Mesenchymal stem cell (in vitro differentiated cells and primary cell): ENCODE results near the gene TAF11.

ENCODE experiments used
- DNase-seq: peaks from one replicate; pipeline ENCODE4 v3.0.0-alpha.2; 2013
- H2AFZ ChIP-seq: one replicate; pipeline ENCODE4 v1.6.1; 2013; ENCODE audit warnings: low read depth, mild to moderate bottlenecking, control low read depth, inconsistent platforms, low read length, moderate library complexity
- H2AK5ac ChIP-seq: 2 replicates; pipeline ENCODE4 v1.6.1; 2013; ENCODE audit warnings: low read length, moderate library complexity, mild to moderate bottlenecking, inconsistent platforms; ENCODE audit not compliant: severe bottlenecking
- H2BK120ac ChIP-seq: one replicate; pipeline ENCODE4 v1.6.1; 2013; ENCODE audit warnings: low read depth, mild to moderate bottlenecking, inconsistent platforms, low read length, moderate library complexity
- H2BK12ac ChIP-seq, 2 experiments: one replicate each; pipeline ENCODE4 v1.6.1; 2013; ENCODE audit warnings: inconsistent platforms in 2 of 2, low read length in 2 of 2, mild to moderate bottlenecking in 2 of 2, moderate library complexity in 2 of 2, control low read depth in 1 of 2
- H2BK15ac ChIP-seq: one replicate; pipeline ENCODE4 v1.6.1; 2013; ENCODE audit warnings: mild to moderate bottlenecking, low read depth, inconsistent platforms; ENCODE audit not compliant: poor library complexity, severe bottlenecking
- H2BK5ac ChIP-seq: 2 replicates; pipeline ENCODE4 v1.6.1; 2013; ENCODE audit warnings: low read depth, mild to moderate bottlenecking, low read length, control low read depth, inconsistent platforms; ENCODE audit not compliant: poor library complexity, severe bottlenecking
- H3K14ac ChIP-seq, 2 experiments: one replicate each; pipeline ENCODE4 v1.6.1; 2013; ENCODE audit warnings: inconsistent platforms in 2 of 2, low read length in 2 of 2, control low read depth in 1 of 2, mild to moderate bottlenecking in 1 of 2, moderate library complexity in 1 of 2
- H3K18ac ChIP-seq, 2 experiments: one replicate each; pipeline ENCODE4 v1.6.1; 2013; ENCODE audit warnings: inconsistent platforms in 2 of 2, low read length in 2 of 2, control low read depth in 1 of 2, low read depth in 1 of 2, mild to moderate bottlenecking in 1 of 2
- H3K23ac ChIP-seq, 2 experiments: one replicate each; pipeline ENCODE4 v1.6.1; 2013; ENCODE audit warnings: inconsistent platforms in 2 of 2, low read length in 2 of 2, mild to moderate bottlenecking in 2 of 2, moderate library complexity in 2 of 2, control low read depth in 1 of 2
- H3K27ac ChIP-seq: 2 replicates; pipeline ENCODE4 v1.5.1; 2013; ENCODE audit warnings: mild to moderate bottlenecking, moderate library complexity, low read length, control low read depth, inconsistent platforms; ENCODE audit not compliant: poor library complexity, severe bottlenecking
- H3K27me3 ChIP-seq, 2 experiments: 2 replicates each; pipeline versions ENCODE4 v1.6.1 to v1.7.0; 2013; ENCODE audit warnings: low read length in 2 of 2, mild to moderate bottlenecking in 2 of 2, moderate library complexity in 2 of 2, control low read depth in 1 of 2, inconsistent platforms in 1 of 2; ENCODE audit not compliant: control insufficient read depth in 1 of 2, insufficient read depth in 1 of 2
- H3K36me3 ChIP-seq, 2 experiments: 2 replicates each; pipeline versions ENCODE4 v1.6.1 to v1.7.0; 2013; ENCODE audit warnings: low read length in 2 of 2, control low read depth in 1 of 2, inconsistent platforms in 1 of 2, low read depth in 1 of 2, mild to moderate bottlenecking in 1 of 2; ENCODE audit not compliant: insufficient read depth in 2 of 2, control insufficient read depth in 1 of 2
- H3K4ac ChIP-seq, 2 experiments: one replicate each; pipeline ENCODE4 v1.6.1; 2013; ENCODE audit warnings: inconsistent platforms in 2 of 2, low read length in 2 of 2, mild to moderate bottlenecking in 2 of 2, moderate library complexity in 2 of 2, control low read depth in 1 of 2, low read depth in 1 of 2
- H3K4me1 ChIP-seq: 2 replicates; pipeline ENCODE4 v1.6.1; 2013; ENCODE audit warnings: low read depth, low read length, control low read depth; ENCODE audit not compliant: control insufficient read depth, insufficient read depth
- H3K4me2 ChIP-seq: 2 replicates; pipeline ENCODE4 v1.6.1; 2013; ENCODE audit warnings: low read length, mild to moderate bottlenecking, inconsistent platforms; ENCODE audit not compliant: poor library complexity, severe bottlenecking
- H3K4me3 ChIP-seq, 2 experiments: 2 replicates each; pipeline versions ENCODE4 v1.5.1 to v1.7.0; 2013; ENCODE audit warnings: low read length in 2 of 2, mild to moderate bottlenecking in 2 of 2, control low read depth in 1 of 2, low read depth in 1 of 2; ENCODE audit not compliant: insufficient read depth in 1 of 2
- H3K79me1 ChIP-seq: replicated peaks from 2 replicates; pipeline ENCODE4 v1.6.1; 2013; ENCODE audit warnings: mild to moderate bottlenecking, control low read depth, low read length, inconsistent platforms; ENCODE audit not compliant: poor library complexity, severe bottlenecking
- H3K9ac ChIP-seq: 2 replicates; pipeline ENCODE4 v1.7.0; 2013; ENCODE audit warnings: mild to moderate bottlenecking, low read length, moderate library complexity
- H3K9me3 ChIP-seq: 2 replicates; pipeline ENCODE4 v1.7.0; 2013; ENCODE audit warnings: mild to moderate bottlenecking, low read length; ENCODE audit not compliant: control insufficient read depth
- H4K8ac ChIP-seq: one replicate; pipeline ENCODE4 v1.6.1; 2013; ENCODE audit warnings: inconsistent platforms, mild to moderate bottlenecking, low read length, moderate library complexity
- H4K91ac ChIP-seq: one replicate; pipeline ENCODE4 v1.6.1; 2013; ENCODE audit warnings: mild to moderate bottlenecking, low read length, inconsistent platforms
- WGBS: methylation state at CpG from one replicate; pipeline ENCODE4 v1.1.7; 2013; ENCODE audit warnings: mixed read lengths; 5-methylcytosine and 5-hydroxymethylcytosine counted together

Gene TAF11

GRCh38 chr6:34867484-34867883, 20.4 kb downstream of the TAF11 start:
- no peak overlapping the region for H2BK5ac ChIP-seq
- no peak overlapping the region for H3K14ac ChIP-seq
- no peak overlapping the region for H4K8ac ChIP-seq
- no peak overlapping the region for H2BK12ac ChIP-seq
- no peak overlapping the region for H2BK120ac ChIP-seq
- no peaks in the 10 kb centered on the region for H3K4me1 ChIP-seq
- H3K23ac ChIP-seq: no peak overlapping the region
- H3K18ac ChIP-seq: no peak overlapping the region
- H3K4me3 ChIP-seq: no peak overlapping the region
- H3K79me1 ChIP-seq: peaks cover under 1% of the 10 kb centered on the region
- no peaks in the 10 kb centered on the region for H3K9me3 ChIP-seq
- 97% methylated on average over 3 of the region's 3 CpGs for WGBS
- H3K36me3 ChIP-seq: peaks cover 17 to 43% of the 10 kb centered on the region in 2 experiments
- no peak overlapping the region for H2AFZ ChIP-seq
- H3K4me2 ChIP-seq: no peak overlapping the region
- no peaks in the 10 kb centered on the region for H3K27me3 ChIP-seq
- no peak overlapping the region for H4K91ac ChIP-seq
- H2BK15ac ChIP-seq: no peak overlapping the region
- H2AK5ac ChIP-seq: no peak overlapping the region
- H3K9ac ChIP-seq: no peak overlapping the region
- H3K27ac ChIP-seq: no peak overlapping the region
- H3K4ac ChIP-seq: no peak overlapping the region
- no peak for DNase-seq

GRCh38 chr6:34866509-34866908, 21.3 kb downstream of the TAF11 start:
- no peak overlapping the region for H2BK15ac ChIP-seq

GRCh38 chr6:34865107-34865506, 22.7 kb downstream of the TAF11 start:
- no peak overlapping the region for H3K4ac ChIP-seq
- no peak overlapping the region for H2BK5ac ChIP-seq
- no peak overlapping the region for H3K18ac ChIP-seq
- no peak overlapping the region for H3K27ac ChIP-seq
- no peak overlapping the region for H4K91ac ChIP-seq
- H2BK120ac ChIP-seq: no peak overlapping the region
- no peak overlapping the region for H3K9ac ChIP-seq
- H4K8ac ChIP-seq: no peak overlapping the region
- no peak overlapping the region for H2AK5ac ChIP-seq
- H3K23ac ChIP-seq: no peak overlapping the region
- no peak overlapping the region for H2BK12ac ChIP-seq
- peak; percentile 74 for DNase-seq
- H3K4me3 ChIP-seq: no peak overlapping the region
- peaks cover 4 to 19% of the 10 kb centered on the region in 2 experiments for H3K36me3 ChIP-seq
- no peaks in the 10 kb centered on the region for H3K27me3 ChIP-seq
- no peak overlapping the region for H3K4me2 ChIP-seq
- no peaks in the 10 kb centered on the region for H3K79me1 ChIP-seq
- no peak overlapping the region for H2BK15ac ChIP-seq
- H3K9me3 ChIP-seq: no peaks in the 10 kb centered on the region
- H3K14ac ChIP-seq: no peak overlapping the region
- WGBS: 68% methylated on average over 2 of the region's 3 CpGs
- H2AFZ ChIP-seq: no peak overlapping the region
- H3K4me1 ChIP-seq: no peaks in the 10 kb centered on the region

More at GRCh38 chr6:34866509-34866908, 21.3 kb downstream of the TAF11 start:
- Histone ChIP-seq H2BK12ac (no peak overlapping the region), H3K79me1 (no peaks in the 10 kb centered on the region), H3K27me3 (no peaks in the 10 kb centered on the region), H3K9ac (no peak overlapping the region), H4K8ac (no peak overlapping the region), H2AFZ (no peak overlapping the region), H2BK5ac (no peak overlapping the region), H3K4me3 (no peak overlapping the region), H3K14ac (no peak overlapping the region), H2BK120ac (no peak overlapping the region), H3K18ac (no peak overlapping the region), H3K4me1 (no peaks in the 10 kb centered on the region), H3K27ac (no peak overlapping the region), H3K9me3 (no peaks in the 10 kb centered on the region), H3K23ac (no peak overlapping the region), H3K36me3 (peaks cover 10 to 33% of the 10 kb centered on the region in 2 experiments), H2AK5ac (no peak overlapping the region), H3K4ac (no peak overlapping the region), H4K91ac (no peak overlapping the region), H3K4me2 (no peak overlapping the region)
- 86% methylated on average over 1 of the region's 3 CpGs for WGBS
- no peak for DNase-seq

- no peak overlapping the region for H3K9ac ChIP-seq
Observed at GRCh38 chr6:34864007-34864406, 23.8 kb downstream of the TAF11 start.

More at GRCh38 chr6:34864007-34864406, 23.8 kb downstream of the TAF11 start:
- Histone ChIP-seq H2AFZ (no peak overlapping the region), H2BK120ac (no peak overlapping the region), H3K4me2 (no peak overlapping the region), H2BK15ac (no peak overlapping the region), H3K23ac (no peak overlapping the region), H3K27me3 (no peaks in the 10 kb centered on the region), H3K14ac (no peak overlapping the region), H3K36me3 (peaks cover 8 to 22% of the 10 kb centered on the region in 2 experiments), H3K9me3 (no peaks in the 10 kb centered on the region), H3K4me3 (no peak overlapping the region), H3K79me1 (no peaks in the 10 kb centered on the region), H4K8ac (no peak overlapping the region), H3K4ac (no peak overlapping the region), H2BK5ac (no peak overlapping the region), H4K91ac (no peak overlapping the region), H3K18ac (no peak overlapping the region), H2BK12ac (no peak overlapping the region), H3K4me1 (no peaks in the 10 kb centered on the region), H3K27ac (no peak overlapping the region), H2AK5ac (no peak overlapping the region)
- WGBS: 82% methylated on average over 4 of the region's 4 CpGs
- DNase-seq: no peak
